Measurements from ENCODE around the gene PTP4A2.

PTP4A2 gene

GRCh38 chr1:31883357-31883942, 54.7 kb downstream of the PTP4A2 start:
- DNase-seq, result no peak

- no peak for DNase-seq
These were observed 56.5 kb downstream of the PTP4A2 start for GRCh38 chr1:31881688-31882000.

GRCh38 chr1:31880957-31881687, 57.0 kb downstream of the PTP4A2 start:
- no peak for DNase-seq

- no peak for DNase-seq
These were observed 58.1 kb downstream of the PTP4A2 start for GRCh38 chr1:31879981-31880608.

GRCh38 chr1:31878058-31878457, 60.1 kb downstream of the PTP4A2 start:
- no peak for DNase-seq

- DNase-seq, result no peak
These were observed 60.6 kb downstream of the PTP4A2 start for GRCh38 chr1:31877544-31877943.

GRCh38 chr1:31875636-31876236, 62.4 kb downstream of the PTP4A2 start:
- DNase-seq, result no peak

- DNase-seq, result no peak
These were observed 63.2 kb downstream of the PTP4A2 start for GRCh38 chr1:31874942-31875341.

GRCh38 chr1:31872658-31873636, 65.2 kb downstream of the PTP4A2 start:
- DNase-seq, result no peak

GRCh38 chr1:31871703-31872102, 66.5 kb downstream of the PTP4A2 start:
- no peak for DNase-seq

- no peak for DNase-seq
These were observed 68.0 kb downstream of the PTP4A2 start for GRCh38 chr1:31870086-31870736.

GRCh38 chr1:31869449-31869848, 68.7 kb downstream of the PTP4A2 start:
- DNase-seq, result no peak

- DNase-seq, result no peak
These were observed 69.3 kb downstream of the PTP4A2 start for GRCh38 chr1:31868862-31869261.

- DNase-seq, result no peak
These were observed 70.6 kb downstream of the PTP4A2 start for GRCh38 chr1:31867546-31867945.

- no peak for DNase-seq
These were observed 71.6 kb downstream of the PTP4A2 start for GRCh38 chr1:31866450-31867032.

GRCh38 chr1:31865728-31866449, 72.3 kb downstream of the PTP4A2 start:
- DNase-seq, result no peak

- DNase-seq, result no peak
These were observed 76.1 kb downstream of the PTP4A2 start for GRCh38 chr1:31862071-31862470.

GRCh38 chr1:31861346-31861745, 76.8 kb downstream of the PTP4A2 start:
- no peak for DNase-seq

- DNase-seq, result no peak
These were observed 77.6 kb downstream of the PTP4A2 start for GRCh38 chr1:31860581-31860980.

- DNase-seq, result no peak
These were observed 78.4 kb downstream of the PTP4A2 start for GRCh38 chr1:31859719-31860118.

- DNase-seq, result no peak
These were observed 79.1 kb downstream of the PTP4A2 start for GRCh38 chr1:31859044-31859443.

Measured in 8988T (cell line).